ENCODE measurements around the gene FAM219B.

GRCh38 chr15:74924525-74924924 lies 17.9 kb upstream of the FAM219B start:
- TF ChIP-seq EP300 (IDR thresholded peaks at IDR 0.05): no peak
- TF ChIP-seq CTCF (IDR thresholded peaks at IDR 0.05): no peak
